CD4-positive, alpha-beta T cell (primary cell): Measurements from ENCODE around the gene POLR3GL. TPM values are rescaled to one million over a fixed set of nuclear protein-coding genes. Genes with fewer than 3 reads are reported as not detected.

Experiments used
- ATAC-seq: fragments of 200-7000 bp; cut with Tn5 transposase; one replicate; pipeline ENCODE4 v1.10.0; 2022; ENCODE audit warnings: mild to moderate bottlenecking; ENCODE audit not compliant: poor library complexity
- CTCF ChIA-PET: fragments of 350-600 bp; sonication (Branson Sonifier 250); formaldehyde crosslinking; loops from one replicate; lab custom pipeline; 2021; ENCODE audit warnings: antibody characterized with exemption, inconsistent platforms; lab: Charles Lee
- POLR2A ChIA-PET: fragments of 350-600 bp; sonication (Branson Sonifier 250); formaldehyde crosslinking; loops from one replicate; lab custom pipeline; 2021; ENCODE audit warnings: antibody characterized with exemption, inconsistent platforms; lab: Charles Lee
- DNase-seq, 14 experiments: peaks; one replicate each; pipeline ENCODE4 v3.0.0-alpha.2; 2013 to 2020; ENCODE audit warnings: mixed read lengths in 2 of 14
- H3K27ac ChIP-seq, 2 donors: one replicate each; pipeline versions ENCODE4 v1.5.1 to v1.7.0; 2013; ENCODE audit warnings: low read length in 2 of 2, low read depth in 1 of 2, mild to moderate bottlenecking in 1 of 2
- H3K27me3 ChIP-seq, 2 experiments: 1 replicate in 1 of 2; 2 replicates in 1 of 2; pipeline versions ENCODE4 v1.6.1 to v1.7.0; 2013; ENCODE audit warnings: low read length in 2 of 2, control low read depth in 1 of 2, mild to moderate bottlenecking in 1 of 2, moderate library complexity in 1 of 2; ENCODE audit not compliant: insufficient read depth in 2 of 2, control insufficient read depth in 1 of 2
- H3K36me3 ChIP-seq: one replicate; pipeline ENCODE4 v1.6.1; 2013; ENCODE audit warnings: low read length, control low read depth; ENCODE audit not compliant: insufficient read depth
- H3K4me1 ChIP-seq: one replicate; pipeline ENCODE4 v1.6.1; 2013; ENCODE audit warnings: low read length, control low read depth; ENCODE audit not compliant: insufficient read depth
- H3K4me3 ChIP-seq: one replicate; pipeline ENCODE4 v1.5.1; 2013; ENCODE audit warnings: mild to moderate bottlenecking, low read length, moderate library complexity
- H3K9me3 ChIP-seq, 2 experiments: 1 replicate in 1 of 2; 2 replicates in 1 of 2; pipeline versions ENCODE4 v1.6.1 to v1.7.0; 2013; ENCODE audit warnings: low read length in 2 of 2, mild to moderate bottlenecking in 2 of 2, control low read depth in 1 of 2, moderate library complexity in 1 of 2; ENCODE audit not compliant: control insufficient read depth in 1 of 2, insufficient read depth in 1 of 2
- H3K27ac Mint-ChIP-seq: one replicate; pipeline ENCODE4 v1.8.0; 2020; ENCODE audit warnings: mixed read lengths
- H3K27me3 Mint-ChIP-seq: one replicate; pipeline ENCODE4 v1.8.0; 2021; ENCODE audit warnings: mixed read lengths
- H3K36me3 Mint-ChIP-seq: one replicate; pipeline ENCODE4 v1.8.0; 2021; ENCODE audit warnings: low read depth, mixed read lengths
- H3K4me1 Mint-ChIP-seq: one replicate; pipeline ENCODE4 v1.8.0; 2021; ENCODE audit warnings: low read depth, mixed read lengths
- H3K4me3 Mint-ChIP-seq: one replicate; pipeline ENCODE4 v1.8.0; 2020; ENCODE audit warnings: mild to moderate bottlenecking, mixed read lengths
- H3K9me3 Mint-ChIP-seq: one replicate; pipeline ENCODE4 v1.8.0; 2020; ENCODE audit warnings: mixed read lengths
- intact Hi-C, 2 experiments: fragments of 100-400 bp; cut with DNase I in 1 of 2; cut with micrococcal nuclease in 1 of 2; formaldehyde crosslinking; loops; one replicate each; pipeline versions ENCODE4 v1.15.1 to v1.9.0; 2023 to 2025; cut with DNase I, micrococcal nuclease
- total RNA-seq, 174 experiments: library from RNA in 2 of 174; stranded (reverse) in 2 of 174; gene quantifications; one replicate each; pipeline ENCODE4 v1.2.3 and lab custom pipeline; 2021 to 2026
- TF ChIP-seq, protein P1 (sequence below): fragments of 200-600 bp; IDR thresholded peaks from one replicate; pipeline ENCODE4 v1.8.0; 2022; ENCODE audit warnings: antibody characterized with exemption, mild to moderate bottlenecking

POLR3GL gene
- total RNA-seq, 2 experiments from 2014 or later, result 17.2 to 17.8 TPM

DNA sequence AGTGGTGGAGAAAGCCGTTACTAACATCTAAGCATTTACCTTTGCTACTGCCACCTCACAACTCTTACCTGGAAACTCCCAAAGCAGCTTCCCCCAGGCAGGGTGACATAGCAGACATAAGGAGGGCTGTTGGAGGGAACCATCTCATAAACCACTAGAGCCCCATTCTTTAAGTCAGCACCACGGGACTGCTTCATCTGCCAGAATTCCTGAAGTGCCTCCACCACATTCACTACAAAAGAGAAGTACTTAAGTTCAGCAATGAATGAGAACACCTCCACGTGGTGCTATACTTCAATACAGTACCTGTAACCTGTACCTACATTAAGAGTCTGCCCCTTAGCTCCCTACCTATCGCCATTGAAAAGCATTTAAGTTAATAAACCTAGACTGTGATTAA, 16.9 kb upstream of the POLR3GL start:
- peaks cover 13% of the 10 kb centered on the region for H3K4me1 ChIP-seq
- H3K4me1 Mint-ChIP-seq, result peaks cover 42% of the 10 kb centered on the region
- no peaks in the 10 kb centered on the region for H3K27me3 Mint-ChIP-seq
- TF ChIP-seq, protein P1, sequence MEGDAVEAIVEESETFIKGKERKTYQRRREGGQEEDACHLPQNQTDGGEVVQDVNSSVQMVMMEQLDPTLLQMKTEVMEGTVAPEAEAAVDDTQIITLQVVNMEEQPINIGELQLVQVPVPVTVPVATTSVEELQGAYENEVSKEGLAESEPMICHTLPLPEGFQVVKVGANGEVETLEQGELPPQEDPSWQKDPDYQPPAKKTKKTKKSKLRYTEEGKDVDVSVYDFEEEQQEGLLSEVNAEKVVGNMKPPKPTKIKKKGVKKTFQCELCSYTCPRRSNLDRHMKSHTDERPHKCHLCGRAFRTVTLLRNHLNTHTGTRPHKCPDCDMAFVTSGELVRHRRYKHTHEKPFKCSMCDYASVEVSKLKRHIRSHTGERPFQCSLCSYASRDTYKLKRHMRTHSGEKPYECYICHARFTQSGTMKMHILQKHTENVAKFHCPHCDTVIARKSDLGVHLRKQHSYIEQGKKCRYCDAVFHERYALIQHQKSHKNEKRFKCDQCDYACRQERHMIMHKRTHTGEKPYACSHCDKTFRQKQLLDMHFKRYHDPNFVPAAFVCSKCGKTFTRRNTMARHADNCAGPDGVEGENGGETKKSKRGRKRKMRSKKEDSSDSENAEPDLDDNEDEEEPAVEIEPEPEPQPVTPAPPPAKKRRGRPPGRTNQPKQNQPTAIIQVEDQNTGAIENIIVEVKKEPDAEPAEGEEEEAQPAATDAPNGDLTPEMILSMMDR, result no peak
- ATAC-seq (no peak), DNase-seq (no peak)
- H3K27ac Mint-ChIP-seq, result no peak overlapping the region
- no peak overlapping the region for H3K27ac ChIP-seq
- ChIA-PET POLR2A (interaction anchor here (1.3 kb wide), 1 partner anchor 11 kb away, joined by 3 read pairs; no protein-coding TSS in a partner anchor), CTCF (no interaction called here)
- intact Hi-C loops, result no loop called here
- H3K4me3 ChIP-seq, result no peak overlapping the region
- no peaks in the 10 kb centered on the region for H3K9me3 ChIP-seq
- H3K9me3 Mint-ChIP-seq, result no peaks in the 10 kb centered on the region
- H3K27me3 ChIP-seq, result no peaks in the 10 kb centered on the region
- peaks cover 58% of the 10 kb centered on the region for H3K36me3 ChIP-seq
- no peak overlapping the region for H3K4me3 Mint-ChIP-seq
- peaks cover 69% of the 10 kb centered on the region for H3K36me3 Mint-ChIP-seq

DNA sequence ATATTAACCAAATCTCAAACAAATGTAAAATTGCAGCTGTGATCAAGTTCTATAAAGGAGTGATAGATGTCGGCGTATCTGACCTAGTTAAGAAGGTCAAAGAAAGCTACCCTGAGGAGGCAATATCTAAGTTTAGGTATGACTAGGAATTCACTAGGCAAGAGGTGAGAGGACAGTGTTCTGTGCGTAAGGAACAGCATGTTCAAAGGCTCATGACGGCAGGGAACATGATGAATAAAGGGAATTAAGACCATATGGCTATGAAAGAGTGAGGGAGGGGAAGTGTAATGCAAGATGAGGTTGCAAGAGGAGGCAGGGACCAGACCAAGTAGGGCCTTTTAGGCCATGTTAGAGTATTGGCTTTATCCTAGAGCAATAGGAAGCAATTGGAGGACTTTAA, 15.3 kb upstream of the POLR3GL start:
- POLR2A ChIA-PET, result interaction anchor here (1.0 to 2.1 kb wide), 3 partner anchors 9 to 31 kb away, joined by 5 to 11 read pairs (median 9); partner anchors contain the start of genes LIX1L, PEX11B and RBM8A
- no peaks in the 10 kb centered on the region for H3K9me3 Mint-ChIP-seq
- H3K4me1 ChIP-seq, result peaks cover 21% of the 10 kb centered on the region
- H3K27me3 Mint-ChIP-seq, result no peaks in the 10 kb centered on the region
- H3K27ac ChIP-seq, result no peak overlapping the region
- TF ChIP-seq, protein P1, result no peak
- no peak overlapping the region for H3K4me3 Mint-ChIP-seq
- CTCF ChIA-PET, result interaction anchor here (0.7 to 1.5 kb wide), 3 partner anchors 11 to 22 kb away, joined by 4 read pairs; partner anchors contain the start of genes ANKRD34A and RBM8A
- peak overlapping the region; percentile 34 for H3K27ac Mint-ChIP-seq
- no peaks in the 10 kb centered on the region for H3K27me3 ChIP-seq
- DNase-seq, result no peak
- peaks cover 49% of the 10 kb centered on the region for H3K4me1 Mint-ChIP-seq
- no peak for ATAC-seq
- no peaks in the 10 kb centered on the region for H3K9me3 ChIP-seq
- H3K36me3 ChIP-seq, result peaks cover 51% of the 10 kb centered on the region
- H3K36me3 Mint-ChIP-seq, result peaks cover 66% of the 10 kb centered on the region
- intact Hi-C loops, result no loop called here
- H3K4me3 ChIP-seq, result no peak overlapping the region

DNA sequence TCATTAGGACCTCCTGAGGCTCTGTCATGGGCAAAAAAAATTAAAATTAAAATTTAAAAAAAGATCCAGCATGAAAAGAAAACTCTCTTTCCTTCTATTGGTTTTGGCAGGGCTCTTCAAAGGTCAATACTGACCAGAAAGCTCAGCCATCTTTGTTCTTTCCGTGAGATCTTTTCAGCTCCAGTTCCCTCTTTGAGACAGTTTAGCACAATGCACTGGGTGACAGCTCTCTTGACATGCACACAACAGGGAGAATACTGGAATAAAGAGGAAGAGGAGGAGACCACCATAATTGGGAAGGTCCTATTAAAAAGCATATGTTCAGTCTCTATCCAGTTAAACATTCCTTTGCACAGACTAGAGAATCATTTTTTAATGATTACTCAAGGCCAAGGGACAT, 13.0 kb upstream of the POLR3GL start:
- TF ChIP-seq, protein P1, result no peak
- Histone ChIP-seq H3K9me3 (no peaks in the 10 kb centered on the region), H3K36me3 (peaks cover 40% of the 10 kb centered on the region), H3K4me3 (no peak overlapping the region), H3K27ac (no peak overlapping the region), H3K27me3 (no peaks in the 10 kb centered on the region), H3K4me1 (peaks cover 37% of the 10 kb centered on the region)
- Mint-ChIP-seq H3K27me3 (no peaks in the 10 kb centered on the region), H3K4me3 (no peak overlapping the region), H3K27ac (peak overlapping the region; percentile 56), H3K36me3 (peaks cover 57% of the 10 kb centered on the region), H3K9me3 (no peaks in the 10 kb centered on the region), H3K4me1 (peaks cover 72% of the 10 kb centered on the region)
- intact Hi-C loops, result no loop called here
- DNase-seq (no peak), ATAC-seq (no peak)
- CTCF ChIA-PET, result no interaction called here
- POLR2A ChIA-PET, result no interaction called here
